ENCODE results near the gene PALM.
"Not testable (repeated sequence)": the region's sequence is repeated elsewhere in the genome, so short reads cannot be mapped to it uniquely, and the experiment has no call there.

PALM gene

DNA sequence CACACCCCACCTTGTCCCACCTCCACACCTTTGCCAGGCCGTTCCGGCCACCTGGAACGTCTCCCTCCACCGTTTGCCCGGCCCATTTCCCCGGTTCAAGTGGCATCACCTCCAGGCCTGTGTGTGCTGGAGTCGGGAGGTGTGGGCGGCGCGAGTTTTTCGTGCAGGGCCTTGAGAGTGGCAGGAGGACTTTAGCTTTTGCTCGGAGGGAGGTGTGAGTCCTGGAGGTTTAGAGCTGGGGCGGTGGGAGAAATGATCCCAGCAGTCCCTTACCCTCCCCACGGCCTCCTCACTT is 4.3 kb upstream of the PALM start:
- DNase-seq (ENCODE audit: low read depth) = no peak

DNA sequence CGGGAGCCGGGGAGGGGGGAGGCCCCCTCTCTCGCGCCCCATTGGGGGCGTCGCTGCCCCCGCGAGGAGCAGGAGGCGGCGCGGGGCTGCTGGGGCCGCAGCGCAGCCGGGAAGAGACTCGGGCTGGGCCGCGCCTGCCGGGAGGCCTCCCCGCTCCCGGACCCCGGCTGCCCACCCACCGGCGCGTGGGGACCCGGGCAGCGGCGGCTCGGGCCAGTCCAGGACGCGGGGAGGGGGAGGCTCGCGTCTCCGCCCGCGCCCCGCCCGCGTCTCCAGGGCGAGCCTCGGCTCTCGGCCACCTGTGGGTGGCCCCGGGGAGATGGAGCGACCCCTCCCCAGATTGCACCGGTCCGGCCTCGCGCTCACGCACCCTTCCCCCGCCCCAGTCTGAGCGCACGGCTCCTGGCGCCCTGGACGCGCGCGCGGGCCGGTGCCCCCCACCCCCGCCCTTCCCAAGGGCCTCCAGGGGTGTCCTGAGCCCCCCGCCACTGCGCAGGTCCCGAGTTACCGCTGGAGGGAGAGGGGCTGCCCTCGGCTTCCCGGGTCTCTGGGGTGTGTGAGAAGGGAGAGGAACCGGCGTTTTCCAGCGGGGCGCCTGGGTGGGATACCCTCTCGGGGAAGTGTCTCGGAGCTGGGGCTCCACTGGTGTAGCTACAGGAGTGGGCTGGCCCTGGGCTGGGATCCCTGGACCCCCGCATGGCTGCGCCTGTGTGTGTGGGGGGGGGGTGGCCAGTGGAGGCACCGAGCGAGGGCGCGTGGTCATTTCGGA is 645 bp downstream of the PALM start:
- DNase-seq (ENCODE audit: low read depth) = no peak

DNA sequence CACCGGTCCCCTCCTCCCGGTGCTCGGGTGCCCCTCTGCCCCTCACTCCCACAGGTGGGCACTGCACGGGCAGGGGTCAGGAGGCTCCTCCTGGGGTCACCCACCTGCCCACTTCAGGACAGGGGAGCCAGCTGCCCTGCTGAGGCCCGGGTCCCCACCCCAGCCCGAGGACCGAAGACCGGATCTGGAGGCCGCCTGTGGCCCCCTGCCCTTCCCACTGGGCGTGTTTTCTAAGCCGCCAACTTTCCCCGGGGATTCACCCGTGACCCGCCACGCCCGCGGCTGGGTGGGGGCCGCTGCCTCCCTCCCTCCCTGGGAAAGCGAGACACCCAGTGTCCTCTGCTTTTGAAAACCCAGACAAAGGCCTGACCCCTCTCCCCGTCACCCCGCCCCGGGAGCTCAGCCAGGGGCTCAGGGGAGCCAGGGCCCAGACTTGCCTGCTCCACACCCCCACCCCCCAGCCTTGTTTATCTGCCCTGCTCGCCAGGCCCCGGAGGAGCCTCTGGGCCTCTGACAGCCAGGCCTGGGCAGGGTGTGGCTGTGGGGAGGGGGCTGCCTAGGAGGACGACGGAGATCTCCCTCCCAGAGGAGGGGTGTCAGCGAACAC is 1.3 kb downstream of the PALM start:
- DNase-seq (ENCODE audit: low read depth) = no peak

DNA sequence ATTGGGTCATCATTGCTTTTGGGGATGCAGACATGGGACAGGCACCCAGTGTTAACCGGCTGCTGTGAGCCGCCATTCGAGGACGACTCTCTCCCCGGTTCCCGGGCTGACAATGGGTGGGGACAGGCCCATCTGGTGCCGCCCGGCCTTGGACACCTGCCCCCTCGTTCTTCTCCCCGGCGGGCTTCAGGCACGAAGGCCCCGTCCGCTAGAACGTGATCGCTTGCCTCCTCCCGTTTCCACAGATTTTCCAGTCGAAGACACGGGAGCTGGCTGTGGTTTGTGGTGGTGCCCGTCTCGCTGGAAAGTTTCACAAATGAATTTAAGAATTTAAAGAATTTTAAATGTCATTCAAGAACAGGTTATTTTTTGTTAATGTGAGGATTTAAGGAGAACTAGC is 2.0 kb downstream of the PALM start:
- no peak for DNase-seq (ENCODE audit: low read depth)

DNA sequence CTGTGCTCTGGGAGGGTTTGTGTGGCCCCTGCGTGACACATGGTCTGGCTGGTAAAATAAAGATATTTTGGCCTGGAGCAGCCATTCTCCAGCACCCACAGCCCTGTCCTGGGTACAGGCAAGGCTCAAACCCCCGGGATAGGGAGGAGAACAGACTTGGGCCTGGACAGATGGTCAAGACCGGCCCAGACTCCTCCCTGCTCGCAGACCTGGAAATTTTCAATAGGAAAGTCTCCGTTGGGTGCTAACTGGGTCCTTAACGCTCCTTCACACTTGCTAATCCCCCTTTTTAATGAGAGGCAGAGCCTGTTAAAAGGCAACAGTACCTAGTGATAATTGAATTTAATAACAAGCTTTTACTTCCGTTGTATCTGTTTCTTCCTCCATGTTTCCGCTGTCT is 2.5 kb downstream of the PALM start:
- DNase-seq (ENCODE audit: low read depth) = no peak

DNA sequence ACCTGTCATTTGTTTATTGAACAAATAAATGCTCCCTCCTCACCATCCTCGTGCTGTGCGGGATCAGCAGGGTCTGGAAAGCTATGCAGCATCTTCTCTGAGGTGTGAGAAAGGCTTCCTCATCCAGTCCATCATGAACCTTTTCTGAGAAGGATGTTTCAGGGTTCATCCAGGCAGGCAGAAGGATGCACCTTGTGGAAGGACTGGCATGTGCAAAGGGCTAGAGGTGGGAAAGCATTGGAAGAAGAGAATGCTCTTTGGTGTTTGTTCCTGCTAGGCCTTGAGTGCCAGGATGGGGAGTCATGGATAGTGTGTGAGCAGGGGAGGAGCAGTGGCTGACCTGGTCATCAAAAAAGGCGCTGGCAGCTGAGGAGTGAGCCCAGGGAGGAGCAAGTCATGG is 6.6 kb downstream of the PALM start:
- no peak for DNase-seq (ENCODE audit: low read depth)

DNA sequence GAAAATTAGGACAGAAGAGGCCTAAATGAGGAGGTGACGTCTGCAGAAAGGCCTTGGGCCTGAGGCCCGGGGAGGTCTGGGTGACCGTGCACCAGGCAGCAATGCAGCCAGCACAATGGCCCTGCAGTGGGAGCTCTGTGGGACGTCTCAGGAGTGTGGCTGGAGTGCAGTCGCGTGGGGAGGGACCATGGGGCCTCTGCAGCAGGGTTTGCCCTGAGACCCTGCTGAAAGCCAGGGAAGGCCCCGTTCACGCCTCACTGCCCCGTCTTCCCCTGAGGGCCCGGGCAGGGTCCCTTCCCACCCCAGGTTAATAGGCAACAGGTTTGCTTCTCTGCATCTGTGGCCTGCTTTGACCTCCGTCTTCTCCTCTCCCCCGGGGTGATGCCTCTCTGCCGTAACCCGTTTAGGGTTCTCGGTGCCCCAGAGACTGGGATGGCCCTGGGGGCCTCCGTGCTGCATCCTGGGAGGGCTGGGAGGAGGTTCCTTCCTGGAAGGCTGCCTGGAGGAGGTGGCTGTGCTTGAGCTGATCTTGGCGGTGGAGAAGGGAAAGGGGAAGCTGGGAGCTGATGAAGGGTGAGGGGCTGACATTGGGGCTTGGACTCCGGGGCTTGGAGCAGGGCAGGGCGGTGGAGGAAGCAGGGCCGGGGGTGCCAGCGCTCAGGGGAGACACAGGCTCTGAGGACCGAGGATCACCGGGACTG is 9.7 kb downstream of the PALM start:
- no peak for DNase-seq (ENCODE audit: low read depth)

DNA sequence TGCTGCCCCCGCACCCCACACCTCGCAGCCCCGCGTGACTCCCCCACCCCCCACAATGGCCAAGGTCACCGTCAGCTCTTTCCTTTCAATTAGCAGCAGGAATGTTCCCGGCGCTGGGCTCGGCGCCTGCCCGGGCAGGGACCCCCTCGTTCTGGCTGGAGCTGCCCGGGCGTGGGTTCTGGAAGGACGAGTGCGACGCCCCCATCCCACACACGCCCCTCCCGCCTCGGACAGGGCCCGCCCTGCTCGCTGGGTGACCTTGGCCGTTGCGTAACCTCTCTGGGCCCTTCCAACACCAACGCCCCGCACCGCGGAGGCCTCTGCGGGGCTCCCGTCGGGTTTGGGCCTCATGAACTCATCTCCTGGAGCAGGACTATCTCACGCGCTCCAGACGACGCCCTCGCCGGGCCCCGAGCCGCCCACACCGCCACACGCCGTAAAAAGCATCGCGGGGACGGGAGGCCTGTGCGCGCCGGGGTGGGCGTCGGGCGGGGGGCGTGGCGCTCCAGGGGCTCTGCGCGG is 10.3 kb downstream of the PALM start:
- DNase-seq (ENCODE audit: low read depth) = no peak

DNA sequence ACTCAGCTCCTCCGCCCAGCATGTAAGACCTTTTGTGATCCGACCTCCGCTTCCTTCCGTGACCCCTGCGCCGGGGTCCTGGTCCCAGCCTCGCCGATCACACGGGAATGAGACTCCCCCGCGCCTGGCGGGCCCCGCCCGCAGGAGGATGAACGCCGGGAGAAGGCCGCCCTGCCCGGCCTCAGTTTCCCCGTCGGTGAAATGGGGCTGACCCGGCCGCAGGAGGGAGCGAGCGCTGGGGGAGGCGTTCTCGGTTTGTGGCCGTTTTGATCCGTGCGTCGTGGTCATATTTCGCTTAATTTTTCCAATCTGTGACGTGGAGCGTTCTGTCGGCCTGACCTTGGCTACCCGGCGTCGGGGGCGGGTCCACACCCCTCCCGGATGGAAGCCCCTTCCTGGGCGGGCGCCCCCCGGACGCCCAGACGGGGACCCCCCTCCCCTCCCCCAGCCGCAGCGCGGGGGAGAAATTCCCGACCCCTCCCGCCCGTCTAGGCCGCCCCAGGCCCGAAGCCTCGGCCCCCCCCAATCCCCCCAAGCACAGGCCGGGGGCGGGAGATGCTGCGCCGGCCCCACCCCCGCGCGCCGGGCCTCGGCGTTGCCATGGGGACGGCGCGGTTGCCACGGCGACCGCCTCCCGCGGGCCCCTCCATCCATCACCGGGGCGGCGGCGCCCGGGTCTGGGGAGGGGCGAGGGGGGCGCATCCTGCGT is 11.1 kb downstream of the PALM start:
- DNase-seq (ENCODE audit: low read depth) = no peak

DNA sequence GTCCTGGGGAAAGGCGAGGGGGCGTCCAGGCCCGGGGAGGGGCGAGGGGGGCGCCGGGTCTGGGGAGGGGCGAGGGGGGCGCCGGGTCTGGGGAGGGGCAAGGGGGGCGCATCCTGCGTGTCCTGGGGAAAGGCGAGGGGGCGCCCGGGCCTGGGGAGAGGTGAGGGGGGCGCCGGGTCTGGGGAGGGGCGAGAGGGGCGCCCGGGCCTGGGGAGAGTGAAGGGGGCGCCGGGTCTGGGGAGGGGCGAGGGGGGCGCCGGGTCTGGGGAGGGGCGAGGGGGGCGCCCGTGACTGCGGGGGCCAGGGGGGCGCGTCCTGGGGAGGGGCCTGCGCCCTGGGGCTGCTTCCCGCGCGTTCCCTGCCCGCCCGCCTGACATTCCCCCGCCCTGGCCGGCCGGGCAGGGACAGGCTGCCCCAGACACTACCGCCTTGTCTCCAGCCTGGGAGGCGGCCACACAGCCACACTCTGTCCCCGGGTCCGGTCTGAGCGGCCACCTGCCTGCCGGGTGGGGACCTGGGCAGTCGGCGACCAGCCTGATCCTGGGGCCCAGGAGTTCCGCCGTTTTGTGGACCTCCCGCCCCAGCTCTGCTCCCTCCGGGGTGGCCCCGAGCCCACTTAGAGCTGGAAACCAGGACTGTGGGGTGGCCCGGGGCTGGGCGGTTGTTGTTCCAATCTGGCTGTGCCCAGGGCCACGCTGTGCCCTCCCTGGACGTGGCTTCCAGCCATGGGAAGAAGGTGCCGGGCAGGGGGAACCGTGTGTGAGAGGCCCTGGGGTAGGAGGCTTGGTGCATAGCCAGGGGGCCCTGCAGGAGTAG is 11.8 kb downstream of the PALM start:
- DNase-seq (ENCODE audit: low read depth) = no peak

DNA sequence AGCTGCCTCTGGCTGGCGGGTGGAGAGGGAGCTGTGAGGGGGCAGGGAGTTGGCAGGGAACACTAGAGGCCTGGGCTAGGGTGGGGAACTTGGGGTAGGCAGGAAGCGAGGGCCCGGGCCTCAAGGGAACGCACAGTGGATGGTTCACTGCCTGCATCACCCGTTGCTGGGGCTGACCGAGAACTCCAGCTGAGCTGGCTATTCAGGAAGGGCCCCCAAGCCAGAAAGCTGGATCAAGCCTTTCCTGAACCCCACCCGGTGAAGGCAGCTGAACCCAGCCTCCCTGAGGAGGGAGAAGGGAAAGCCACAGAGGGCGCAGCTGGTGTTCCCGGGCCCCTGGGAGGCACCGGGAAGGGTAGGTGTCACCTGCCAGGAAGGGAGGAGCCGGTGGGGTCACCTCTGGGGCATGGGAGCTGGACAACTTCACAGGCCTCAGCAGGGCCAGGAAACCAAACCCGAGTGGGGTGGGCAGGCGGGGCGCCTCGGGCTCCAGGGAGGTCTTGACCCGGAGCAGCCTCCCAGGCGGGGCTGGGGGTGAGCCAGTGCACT is 13.9 kb downstream of the PALM start:
- no peak for DNase-seq (ENCODE audit: low read depth)

DNA sequence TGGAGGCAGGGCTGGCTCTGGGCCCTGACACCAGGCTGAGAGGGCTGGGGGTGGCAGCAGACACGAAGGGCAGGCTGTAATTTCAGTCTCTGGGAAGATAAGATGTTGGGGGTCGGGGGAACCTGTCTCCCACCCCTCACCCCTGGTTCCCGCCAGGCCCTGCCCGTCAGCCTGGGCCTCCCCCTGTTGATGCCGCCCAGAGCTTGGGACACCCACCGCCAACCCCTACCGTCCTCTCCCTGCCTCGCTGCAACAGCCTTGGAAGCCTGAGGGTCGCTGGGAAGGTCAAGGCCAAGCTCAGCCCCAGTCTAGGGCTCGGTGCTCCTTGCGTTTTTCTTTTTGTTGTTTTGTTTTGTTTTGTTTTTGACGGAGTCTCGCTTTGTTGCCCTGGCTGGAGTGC is 14.5 kb downstream of the PALM start:
- no peak for DNase-seq (ENCODE audit: low read depth)

DNA sequence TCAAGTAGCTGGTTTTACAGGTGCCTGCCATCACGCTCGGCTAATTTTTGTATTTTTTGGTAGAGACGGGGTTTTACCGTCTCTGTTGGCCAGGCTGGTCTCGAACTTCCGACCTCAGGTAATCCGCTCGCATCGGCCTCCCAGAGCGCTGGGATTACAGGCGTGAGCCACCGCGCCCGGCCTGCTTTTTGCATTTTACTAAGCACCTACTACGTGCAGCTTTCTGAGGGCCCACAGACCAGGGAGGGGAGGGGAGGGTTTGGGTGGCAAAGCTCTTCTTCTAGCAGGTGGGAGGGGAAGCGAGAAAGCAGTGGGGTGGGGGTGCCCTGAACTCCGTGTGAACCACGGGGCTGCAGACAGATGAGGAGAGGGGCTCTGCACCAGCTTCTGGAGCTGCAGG is 15.0 kb downstream of the PALM start:
- no peak for DNase-seq (ENCODE audit: low read depth)

DNA sequence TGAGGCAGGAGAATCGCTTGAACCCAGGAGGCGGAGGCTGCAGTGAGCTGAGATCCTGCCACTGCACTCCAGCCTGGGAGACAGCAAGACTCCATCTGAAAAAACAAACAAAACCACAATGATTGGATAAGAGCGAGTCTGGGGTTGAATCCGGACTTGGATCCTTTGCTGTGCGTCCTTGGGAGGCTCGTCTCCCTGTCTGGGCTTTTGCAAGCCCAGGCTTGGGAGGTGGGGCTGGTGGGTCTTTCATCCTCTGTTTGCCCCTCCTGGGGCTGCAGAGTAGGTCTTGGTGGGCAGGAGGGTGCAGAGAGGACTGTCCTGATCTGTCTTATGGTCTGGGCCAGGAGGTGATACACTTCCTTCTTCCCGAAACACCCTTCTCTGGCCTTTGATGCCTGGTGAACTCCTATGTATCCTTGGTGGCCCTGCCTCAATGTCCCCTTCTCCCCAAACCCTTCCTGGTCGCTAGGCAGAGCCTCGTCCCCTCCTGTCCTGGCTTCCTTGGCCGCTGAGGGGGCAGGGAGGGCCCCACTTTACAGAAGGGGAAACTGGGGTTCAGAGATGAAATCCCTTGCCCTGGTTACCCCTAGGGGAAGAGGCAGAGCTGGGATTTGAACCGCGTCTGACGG is 16.8 kb downstream of the PALM start:
- no peak for DNase-seq (ENCODE audit: low read depth)

DNA sequence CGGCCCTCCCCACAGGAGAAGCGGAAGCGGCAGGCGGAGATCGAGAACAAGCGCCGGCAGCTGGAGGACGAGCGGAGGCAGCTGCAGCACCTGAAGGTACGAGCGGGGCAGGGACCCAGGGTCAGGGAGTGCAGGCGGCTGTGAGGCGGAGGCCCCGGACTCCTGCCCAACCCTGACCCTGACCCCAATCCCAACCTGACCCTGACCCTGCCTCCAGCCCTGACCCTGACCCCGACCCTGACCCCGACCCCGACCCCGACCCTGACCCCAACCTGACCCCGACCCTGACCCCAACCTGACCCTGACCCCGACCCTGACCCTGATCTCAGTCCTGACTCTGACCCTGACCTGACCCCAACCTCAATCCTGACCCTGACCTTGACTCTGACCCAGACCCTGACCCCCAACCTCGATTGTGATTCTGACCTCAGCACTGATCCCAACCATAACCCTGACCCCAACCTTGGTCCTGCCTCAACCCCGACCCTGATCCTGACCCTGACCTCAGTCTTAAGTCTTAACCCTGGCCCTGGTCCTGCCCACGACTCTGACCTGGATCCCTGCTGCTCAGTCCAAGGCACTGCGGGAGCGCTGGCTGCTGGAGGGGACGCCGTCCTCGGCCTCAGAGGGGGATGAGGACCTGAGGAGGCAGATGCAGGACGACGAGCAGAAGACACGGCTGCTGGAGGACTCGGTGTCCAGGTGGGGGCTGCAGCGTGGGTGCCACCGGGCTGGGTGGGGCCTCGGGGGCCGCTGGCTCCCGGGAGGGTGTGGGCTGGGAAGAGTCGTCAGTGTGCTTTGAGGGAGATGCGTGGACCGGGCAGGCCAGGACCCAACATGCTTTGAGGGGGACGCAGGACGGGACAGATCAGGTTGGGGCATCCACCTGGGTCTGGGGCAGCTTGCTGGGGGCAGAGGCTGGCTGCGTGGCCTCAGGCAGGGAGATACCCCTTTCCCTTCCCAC is 18.5 kb downstream of the PALM start:
- no peak for DNase-seq (ENCODE audit: low read depth)

DNA sequence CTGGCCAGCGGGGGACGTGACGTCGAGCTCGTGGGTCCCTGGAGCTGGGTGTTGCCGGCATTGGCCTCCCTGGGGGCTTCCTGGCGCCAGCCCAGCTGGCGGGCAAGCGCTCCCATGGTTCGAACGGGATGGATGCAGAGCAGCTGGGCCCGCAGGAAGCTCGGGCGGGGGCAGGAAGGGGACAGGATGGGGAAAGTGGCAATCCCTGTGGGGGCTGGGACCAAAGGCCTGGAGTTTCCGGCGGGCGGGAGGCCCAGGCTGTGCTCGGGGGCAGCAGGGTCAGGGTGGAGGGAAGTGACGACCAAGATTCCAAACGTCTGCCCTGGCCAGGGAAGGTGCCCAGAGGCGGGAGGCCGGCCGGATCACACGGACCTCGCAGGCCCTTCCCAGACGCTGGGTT is 19.3 kb downstream of the PALM start:
- no peak for DNase-seq (ENCODE audit: low read depth)

DNA sequence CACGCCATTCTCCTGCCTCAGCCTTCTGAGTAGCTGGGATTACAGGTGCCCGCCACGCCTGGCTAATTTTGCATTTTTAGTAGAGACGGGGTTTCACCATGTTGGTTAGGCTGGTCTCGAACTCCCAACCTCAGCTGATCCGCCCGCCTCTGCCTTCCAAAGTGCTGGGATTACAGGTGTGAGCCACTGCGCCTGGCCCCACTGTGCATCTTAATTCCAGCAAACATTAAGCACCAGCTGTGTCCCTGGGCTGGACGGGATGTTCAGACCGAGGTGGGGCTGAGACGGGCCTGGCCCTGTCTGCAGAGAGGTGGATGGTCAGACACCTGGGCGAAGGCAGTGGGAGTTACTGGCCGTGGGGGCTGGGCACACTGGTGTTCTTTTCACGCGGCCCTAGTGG is 20.8 kb downstream of the PALM start:
- not testable (repeated sequence) for DNase-seq (ENCODE audit: low read depth)

DNA sequence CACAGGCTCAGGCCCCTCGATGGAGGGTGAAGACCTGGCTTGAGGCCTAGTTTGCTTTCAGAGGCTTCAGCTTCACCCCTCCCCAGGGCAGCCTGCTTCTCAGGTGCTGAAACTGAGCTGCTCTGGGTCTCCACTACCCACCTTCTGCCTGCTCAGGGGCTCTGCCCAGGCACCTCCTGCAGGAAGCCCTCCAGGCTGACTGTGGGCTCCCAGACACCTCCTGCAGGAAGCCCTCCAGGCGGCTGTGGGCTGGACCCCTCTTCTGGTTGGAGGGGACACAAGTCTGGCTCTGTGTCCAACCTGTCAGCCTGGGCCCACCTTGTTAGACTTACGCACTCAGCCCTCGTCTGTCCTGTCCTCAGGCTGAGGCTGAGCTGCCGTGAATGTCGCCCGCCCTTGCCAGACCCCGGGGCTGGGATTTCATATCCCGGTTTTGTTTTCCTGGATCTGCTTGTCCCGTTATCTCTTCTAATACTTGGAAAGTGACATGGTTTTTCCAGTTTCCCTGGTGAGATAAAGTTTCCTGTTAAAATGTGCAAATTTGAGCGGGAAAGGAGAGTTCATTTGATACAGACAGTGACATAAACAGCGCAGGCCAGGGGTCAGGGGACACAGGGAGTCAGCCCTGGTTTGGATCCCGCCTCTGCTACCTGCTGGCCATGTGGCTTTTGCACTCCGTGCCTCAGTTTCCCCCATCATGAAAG is 21.4 kb downstream of the PALM start:
- DNase-seq (ENCODE audit: low read depth) = no peak

DNA sequence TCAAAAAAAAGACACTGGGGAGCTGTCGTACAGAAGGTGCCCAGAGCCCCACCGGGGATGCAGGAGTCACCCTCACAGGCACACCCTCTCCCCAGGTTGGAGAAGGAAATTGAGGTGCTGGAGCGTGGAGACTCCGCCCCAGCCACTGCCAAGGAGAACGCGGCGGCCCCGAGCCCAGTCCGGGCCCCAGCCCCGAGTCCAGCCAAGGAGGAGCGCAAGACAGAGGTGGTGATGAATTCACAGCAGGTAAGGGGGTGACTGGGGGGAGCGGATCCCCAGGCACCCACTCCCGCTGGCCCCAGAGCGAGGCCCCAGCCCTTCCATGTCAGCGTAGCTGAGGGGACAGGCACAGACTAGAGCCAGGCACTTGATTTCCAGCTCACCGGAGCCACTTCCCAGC is 22.3 kb downstream of the PALM start:
- DNase-seq (ENCODE audit: low read depth) = no peak

Measured in non-pigmented ciliary epithelial cell (primary cell).